ENCODE data around the gene BRD1.

DNA sequence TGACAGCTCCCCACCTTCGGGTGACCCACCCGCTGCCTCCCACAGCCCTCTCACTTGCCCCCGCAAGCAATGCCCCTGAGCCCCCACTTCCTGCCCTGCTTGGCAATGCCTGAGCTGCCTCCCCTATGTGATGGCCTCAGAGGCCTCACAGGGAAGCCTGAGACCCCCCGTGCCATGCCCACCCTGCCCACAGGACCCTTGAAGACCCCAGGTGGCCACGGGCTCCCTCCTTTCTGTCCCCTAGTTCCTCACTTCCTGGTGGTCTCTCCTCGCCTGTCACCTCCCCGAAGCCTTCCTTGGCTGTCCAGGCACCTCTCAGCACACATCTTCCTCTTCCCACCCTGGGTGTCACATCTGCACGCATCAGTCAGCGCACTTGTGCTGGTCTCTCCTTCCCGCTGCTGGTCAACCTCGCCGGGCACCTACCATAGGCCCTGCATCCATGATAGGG is 90.5 kb downstream of the BRD1 start:
- TF ChIP-seq, protein P1, sequence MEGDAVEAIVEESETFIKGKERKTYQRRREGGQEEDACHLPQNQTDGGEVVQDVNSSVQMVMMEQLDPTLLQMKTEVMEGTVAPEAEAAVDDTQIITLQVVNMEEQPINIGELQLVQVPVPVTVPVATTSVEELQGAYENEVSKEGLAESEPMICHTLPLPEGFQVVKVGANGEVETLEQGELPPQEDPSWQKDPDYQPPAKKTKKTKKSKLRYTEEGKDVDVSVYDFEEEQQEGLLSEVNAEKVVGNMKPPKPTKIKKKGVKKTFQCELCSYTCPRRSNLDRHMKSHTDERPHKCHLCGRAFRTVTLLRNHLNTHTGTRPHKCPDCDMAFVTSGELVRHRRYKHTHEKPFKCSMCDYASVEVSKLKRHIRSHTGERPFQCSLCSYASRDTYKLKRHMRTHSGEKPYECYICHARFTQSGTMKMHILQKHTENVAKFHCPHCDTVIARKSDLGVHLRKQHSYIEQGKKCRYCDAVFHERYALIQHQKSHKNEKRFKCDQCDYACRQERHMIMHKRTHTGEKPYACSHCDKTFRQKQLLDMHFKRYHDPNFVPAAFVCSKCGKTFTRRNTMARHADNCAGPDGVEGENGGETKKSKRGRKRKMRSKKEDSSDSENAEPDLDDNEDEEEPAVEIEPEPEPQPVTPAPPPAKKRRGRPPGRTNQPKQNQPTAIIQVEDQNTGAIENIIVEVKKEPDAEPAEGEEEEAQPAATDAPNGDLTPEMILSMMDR (IDR thresholded peaks at IDR 0.05), result no peak
- no peak for TF ChIP-seq ZFX (IDR thresholded peaks at IDR 0.05; ENCODE audit: borderline replicate concordance)

Measured in 22Rv1 (cell line).